Duodenal mucosa (tissue), 2 donors: ENCODE results near the gene DENND2D.

Experiments used
- H3K27ac ChIP-seq: one replicate; pipeline ENCODE4 v1.7.0; 2013; ENCODE audit warnings: low read depth, low read length
- H3K27me3 ChIP-seq, 2 donors: one replicate each; pipeline ENCODE4 v1.7.0; 2013; ENCODE audit warnings: low read length in 2 of 2, control low read depth in 1 of 2; ENCODE audit not compliant: insufficient read depth in 2 of 2, control insufficient read depth in 1 of 2
- H3K36me3 ChIP-seq, 2 donors: one replicate each; pipeline ENCODE4 v1.7.0; 2013; ENCODE audit warnings: low read length in 2 of 2, control low read depth in 1 of 2; ENCODE audit not compliant: insufficient read depth in 2 of 2, control insufficient read depth in 1 of 2
- H3K4me1 ChIP-seq, 2 donors: one replicate each; pipeline ENCODE4 v1.7.0; 2013; ENCODE audit warnings: low read length in 2 of 2, control low read depth in 1 of 2; ENCODE audit not compliant: insufficient read depth in 2 of 2, control insufficient read depth in 1 of 2
- H3K4me3 ChIP-seq, 2 donors: one replicate each; pipeline ENCODE4 v1.7.0; 2013; ENCODE audit warnings: low read length in 2 of 2, low read depth in 1 of 2
- H3K9ac ChIP-seq, 2 donors: one replicate each; pipeline ENCODE4 v1.7.0; 2013; ENCODE audit warnings: low read length in 2 of 2, low read depth in 1 of 2
- H3K9me3 ChIP-seq, 2 donors: one replicate each; pipeline ENCODE4 v1.7.0; 2013; ENCODE audit warnings: low read length in 2 of 2, control low read depth in 1 of 2; ENCODE audit not compliant: control insufficient read depth in 1 of 2

The DENND2D gene

DNA sequence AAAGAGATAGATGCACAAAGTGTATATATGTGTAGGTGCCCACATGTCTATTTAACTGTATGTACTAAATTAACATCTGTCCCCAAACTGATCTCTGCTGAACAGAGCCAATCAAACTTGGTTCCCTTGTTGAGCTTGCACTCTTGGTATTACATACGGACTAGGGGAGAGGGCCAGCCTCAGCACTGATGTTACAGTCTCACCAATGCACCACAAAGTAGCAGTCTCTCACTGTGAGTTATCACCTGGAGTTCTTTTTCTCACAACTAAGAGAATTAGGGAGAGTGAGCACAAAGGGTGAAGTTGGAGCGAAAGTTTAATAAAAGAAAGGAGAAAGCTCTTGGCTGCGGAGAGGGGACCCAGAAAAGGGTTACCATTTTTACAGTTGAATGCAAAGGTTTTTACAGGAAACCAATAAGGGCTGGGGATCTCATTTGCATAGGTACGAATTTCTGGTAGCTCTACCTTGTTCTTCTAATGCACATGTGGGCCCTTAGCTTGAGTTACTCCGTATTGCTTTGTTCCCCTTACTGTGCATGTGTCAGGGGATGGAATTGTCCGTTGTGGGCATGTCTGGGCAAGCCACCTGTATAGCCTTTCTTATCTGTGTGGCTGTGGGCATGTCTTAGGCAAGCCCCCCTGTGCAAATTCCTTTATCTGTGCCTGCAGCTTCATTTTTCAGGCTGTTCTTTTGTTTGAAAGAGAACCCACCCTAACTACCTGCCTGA lies 13.8 kb upstream of the DENND2D start:
- no peak overlapping the region for H3K4me3 ChIP-seq
- H3K4me1 ChIP-seq = peaks cover 4 to 19% of the 10 kb centered on the region in 2 donors
- H3K27me3 ChIP-seq = no peaks in the 10 kb centered on the region
- no peak overlapping the region for H3K27ac ChIP-seq
- H3K9ac ChIP-seq = no peak overlapping the region
- H3K9me3 ChIP-seq = no peaks in the 10 kb centered on the region
- no peaks in the 10 kb centered on the region for H3K36me3 ChIP-seq

DNA sequence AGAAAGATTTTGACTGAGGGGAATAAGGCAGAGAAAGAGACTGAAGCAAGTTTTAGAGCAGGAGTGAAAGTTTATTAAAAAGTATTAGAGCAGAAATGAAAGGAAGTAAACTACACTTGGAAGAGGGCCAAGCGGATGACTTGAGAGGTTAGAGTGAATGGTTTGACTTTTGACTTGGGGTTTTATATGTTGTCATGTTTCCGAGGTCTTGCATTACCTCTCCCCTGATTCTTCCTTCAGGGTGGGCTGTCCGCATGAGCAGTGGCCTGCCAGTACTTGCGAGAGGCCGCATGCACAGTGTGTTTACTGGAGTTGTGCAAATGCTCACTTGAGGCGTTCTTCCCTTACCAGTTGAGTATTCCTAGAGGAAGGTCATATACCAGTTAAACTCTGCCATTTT lies 13.0 kb upstream of the DENND2D start:
- Histone ChIP-seq H3K27ac (no peak overlapping the region), H3K4me3 (no peak overlapping the region), H3K9me3 (no peaks in the 10 kb centered on the region), H3K36me3 (no peaks in the 10 kb centered on the region), H3K27me3 (no peaks in the 10 kb centered on the region), H3K4me1 (peaks cover 4 to 19% of the 10 kb centered on the region in 2 donors), H3K9ac (no peak overlapping the region)

DNA sequence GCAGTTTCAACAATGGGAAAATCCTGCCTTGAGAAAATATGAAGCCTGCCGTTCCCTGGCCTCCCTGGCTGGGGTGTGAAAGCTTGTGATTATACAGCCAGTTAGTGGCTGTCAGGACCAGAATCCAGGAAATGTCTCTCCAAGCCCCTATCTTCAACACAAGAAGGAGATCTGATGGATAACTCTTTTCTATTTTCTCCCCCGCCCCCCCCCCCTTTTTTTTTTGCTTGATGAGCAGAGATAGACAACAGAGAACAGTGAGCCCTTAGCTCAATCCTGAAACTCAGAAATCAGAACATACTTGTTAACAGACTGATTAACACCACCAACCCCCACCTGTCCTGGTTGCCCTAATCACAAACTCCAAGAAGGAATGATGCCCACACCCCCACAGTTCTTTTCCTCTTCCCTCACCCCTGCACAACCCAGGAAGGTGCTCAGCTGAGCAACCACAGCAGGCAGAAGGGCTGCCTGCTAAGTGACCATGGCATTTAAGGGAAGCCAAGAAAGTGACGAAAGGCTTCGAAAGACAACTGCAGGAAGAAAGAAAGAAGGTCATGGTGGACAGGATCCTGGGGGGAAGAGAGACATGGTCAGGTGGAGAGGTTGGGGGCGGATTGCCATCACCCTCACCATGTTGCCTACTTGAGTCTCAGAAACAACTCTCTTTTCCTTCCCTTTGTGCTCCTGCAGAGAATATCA lies 12.3 kb upstream of the DENND2D start:
- H3K4me1 ChIP-seq = peaks cover 4 to 19% of the 10 kb centered on the region in 2 donors
- no peaks in the 10 kb centered on the region for H3K36me3 ChIP-seq
- no peak overlapping the region for H3K27ac ChIP-seq

DNA sequence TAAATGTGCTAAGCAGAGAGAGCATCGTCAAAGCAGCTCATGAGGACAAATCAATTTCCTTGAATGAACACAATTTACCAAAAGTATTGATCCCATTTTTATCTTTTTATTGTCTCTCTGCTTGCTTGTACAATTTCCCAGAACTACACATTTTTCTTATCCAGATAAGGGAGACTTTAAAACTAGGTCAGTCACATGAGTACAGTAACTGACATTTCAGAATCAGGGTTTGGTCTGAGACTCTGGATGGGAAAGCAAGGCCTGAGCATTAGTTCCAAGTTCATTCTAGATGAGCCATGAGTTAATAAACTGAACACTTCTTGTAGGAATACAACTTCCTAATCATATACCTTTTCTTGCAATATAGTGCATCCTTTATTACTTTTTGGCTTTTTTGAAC lies 11.5 kb upstream of the DENND2D start:
- no peaks in the 10 kb centered on the region for H3K36me3 ChIP-seq
- H3K9me3 ChIP-seq = no peaks in the 10 kb centered on the region
- peaks cover 4 to 19% of the 10 kb centered on the region in 2 donors for H3K4me1 ChIP-seq
- H3K4me3 ChIP-seq = no peak overlapping the region
- H3K27me3 ChIP-seq = no peaks in the 10 kb centered on the region
- H3K9ac ChIP-seq = no peak overlapping the region
- H3K27ac ChIP-seq = no peak overlapping the region

More for the DNA sequence above, 12.3 kb upstream of the DENND2D start:
- H3K4me3 ChIP-seq = no peak overlapping the region
- H3K27me3 ChIP-seq = no peaks in the 10 kb centered on the region
- H3K9ac ChIP-seq = no peak overlapping the region
- no peaks in the 10 kb centered on the region for H3K9me3 ChIP-seq

DNA sequence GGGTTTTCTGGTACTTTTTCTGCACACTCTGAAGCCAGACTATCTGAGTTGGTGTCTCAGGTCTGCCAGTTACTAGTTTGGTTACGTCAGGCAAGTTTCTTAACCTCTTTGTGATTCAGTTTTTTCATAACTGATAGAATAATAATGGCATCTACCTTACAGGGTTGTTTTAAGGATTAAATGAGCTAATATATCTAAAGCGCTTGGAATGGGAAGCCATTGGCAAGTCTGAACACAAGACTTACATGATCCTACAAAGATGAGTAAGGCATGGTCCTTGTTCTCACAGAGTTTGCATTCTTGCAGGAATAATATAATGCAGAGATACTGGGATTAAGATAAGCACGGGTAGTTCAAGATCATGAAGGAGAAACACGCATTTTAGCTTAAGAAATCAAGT lies 9.2 kb upstream of the DENND2D start:
- no peaks in the 10 kb centered on the region for H3K36me3 ChIP-seq
- no peak overlapping the region for H3K27ac ChIP-seq

DNA sequence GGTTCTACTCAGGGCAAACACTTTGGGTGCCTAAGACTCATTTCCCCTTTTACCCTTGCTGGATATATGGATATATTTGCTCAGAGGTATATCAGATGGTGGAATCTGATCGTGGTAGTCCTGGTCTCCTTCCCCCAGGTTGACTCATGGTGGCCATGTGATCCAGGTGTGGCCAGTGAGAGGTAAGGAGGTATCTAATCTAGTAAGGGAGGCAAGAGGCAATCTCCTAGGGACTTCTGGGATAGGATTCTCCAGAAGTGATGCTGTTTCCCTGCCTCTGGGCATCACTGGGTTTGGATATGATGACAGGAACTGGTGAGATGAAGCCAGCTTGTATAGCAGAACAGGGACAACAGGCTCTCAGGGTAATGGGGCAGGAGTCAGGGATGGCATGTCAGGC lies 8.5 kb upstream of the DENND2D start:
- H3K4me1 ChIP-seq = peaks cover 12 to 19% of the 10 kb centered on the region in 2 donors
- H3K9me3 ChIP-seq = no peaks in the 10 kb centered on the region
- no peak overlapping the region for H3K4me3 ChIP-seq
- H3K9ac ChIP-seq = no peak overlapping the region
- H3K36me3 ChIP-seq = no peaks in the 10 kb centered on the region
- no peaks in the 10 kb centered on the region for H3K27me3 ChIP-seq
- H3K27ac ChIP-seq = no peak overlapping the region

More for the DNA sequence above, 9.2 kb upstream of the DENND2D start:
- H3K9me3 ChIP-seq = no peaks in the 10 kb centered on the region
- no peak overlapping the region for H3K4me3 ChIP-seq
- H3K9ac ChIP-seq = no peak overlapping the region
- H3K27me3 ChIP-seq = no peaks in the 10 kb centered on the region
- H3K4me1 ChIP-seq = peaks cover 13 to 20% of the 10 kb centered on the region in 2 donors

DNA sequence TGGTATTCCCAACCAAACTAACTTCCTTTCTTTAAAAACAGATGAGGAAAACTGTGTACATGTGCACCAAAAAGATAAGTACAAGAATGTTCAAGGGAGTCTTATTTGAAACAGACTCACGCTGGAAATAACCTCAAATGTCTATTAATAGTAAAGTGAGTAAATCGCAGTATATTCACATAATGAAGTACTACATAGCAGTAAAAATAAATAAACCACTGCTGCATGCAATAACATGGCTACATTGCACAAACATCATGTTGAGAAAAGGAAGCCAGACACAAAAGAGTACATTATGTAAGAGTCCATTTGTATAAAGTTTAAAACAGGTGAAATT lies 5.2 kb upstream of the DENND2D start:
- Histone ChIP-seq H3K36me3 (no peaks in the 10 kb centered on the region), H3K4me1 (peaks cover 40% of the 10 kb centered on the region in 2 donors), H3K27me3 (no peaks in the 10 kb centered on the region), H3K9me3 (no peaks in the 10 kb centered on the region), H3K27ac (no peak overlapping the region), H3K9ac (no peak overlapping the region), H3K4me3 (no peak overlapping the region)

DNA sequence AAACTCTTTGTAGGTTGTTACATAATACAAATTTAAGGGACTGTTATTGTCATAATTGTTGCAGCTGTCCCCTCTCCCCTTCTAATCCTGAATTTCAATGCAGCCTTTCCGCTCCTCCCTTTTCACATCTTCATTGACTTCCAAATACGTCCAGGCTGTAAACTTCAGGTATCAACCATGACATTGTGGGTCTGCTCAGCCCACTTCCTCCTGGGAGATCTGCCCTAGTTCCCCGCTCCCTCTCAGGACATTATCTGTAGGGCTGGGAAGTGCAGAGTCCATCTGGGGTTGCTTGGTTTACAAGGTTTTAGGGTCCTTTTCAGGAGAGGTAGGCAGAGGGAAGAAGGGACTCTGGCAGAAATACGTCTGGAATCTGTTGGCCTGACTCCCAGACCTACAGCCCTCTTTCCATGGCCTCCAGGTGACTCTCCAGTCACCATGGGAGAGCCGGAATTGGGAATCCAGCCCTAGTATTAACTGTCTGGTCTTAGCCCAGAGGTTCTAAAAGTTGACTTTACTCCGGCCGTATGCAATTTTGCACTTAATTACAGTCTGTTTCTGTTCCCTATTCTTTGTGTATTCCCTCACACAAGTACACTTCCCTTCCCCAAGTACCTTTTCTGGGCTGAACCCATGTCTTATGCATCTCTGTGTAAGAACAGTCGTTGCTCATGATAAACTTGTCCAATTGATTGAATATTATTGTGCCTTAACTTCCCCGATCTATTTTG lies 4.7 kb upstream of the DENND2D start:
- Histone ChIP-seq H3K27me3 (no peaks in the 10 kb centered on the region), H3K4me3 (peak overlapping the region; percentile 71 to 77), H3K9me3 (no peaks in the 10 kb centered on the region), H3K36me3 (peaks cover 0 to 3% of the 10 kb centered on the region in 2 donors), H3K9ac (peak overlapping the region; percentile 57 to 71), H3K27ac (peak overlapping the region; percentile 91), H3K4me1 (peaks cover 45% of the 10 kb centered on the region in 2 donors)

DNA sequence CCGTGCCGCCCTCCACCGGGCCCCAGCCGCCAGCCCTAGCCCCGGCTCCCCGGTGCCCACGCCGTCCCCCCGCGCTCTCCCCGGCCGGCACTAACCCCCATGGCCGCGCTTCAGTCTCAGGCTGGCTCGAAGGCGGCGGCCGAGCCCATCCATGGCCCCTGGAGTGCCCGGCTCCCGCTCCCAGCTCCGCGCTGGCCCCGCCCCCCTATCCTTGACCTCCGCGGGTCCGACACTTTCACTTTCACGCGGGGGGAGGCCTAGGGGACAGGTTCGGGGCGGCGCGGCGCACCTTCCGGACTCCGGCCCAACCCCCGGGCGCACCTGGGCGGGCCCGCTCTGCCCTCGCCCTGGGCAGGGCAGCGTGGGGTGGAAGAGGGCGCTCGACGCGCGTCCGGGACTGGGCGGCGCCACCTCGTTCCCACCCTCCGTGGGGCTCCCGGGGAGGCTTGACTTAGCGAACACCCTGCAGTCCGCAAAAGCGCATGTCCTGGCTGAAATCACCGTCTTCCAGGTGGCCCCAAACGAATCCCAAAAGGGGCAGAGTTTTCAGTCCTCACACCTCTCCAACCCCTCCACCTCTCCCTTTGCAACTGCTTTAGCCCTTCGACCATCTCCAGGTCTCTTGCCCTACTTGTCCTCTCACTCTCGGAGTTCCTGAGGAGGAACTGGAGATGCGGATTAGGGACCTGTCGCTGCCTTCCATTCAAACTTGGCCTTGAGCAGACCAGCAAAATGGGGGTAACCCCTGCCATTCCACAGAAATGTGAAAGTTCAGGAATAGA lies 3.9 kb upstream of the DENND2D start:
- H3K27me3 ChIP-seq = no peaks in the 10 kb centered on the region
- H3K4me3 ChIP-seq = peak overlapping the region; percentile 71 to 77
- peak overlapping the region; percentile 91 for H3K27ac ChIP-seq
- peaks cover 51 to 52% of the 10 kb centered on the region in 2 donors for H3K4me1 ChIP-seq
- no peaks in the 10 kb centered on the region for H3K9me3 ChIP-seq
- H3K36me3 ChIP-seq = peaks cover 0 to 7% of the 10 kb centered on the region in 2 donors
- peak overlapping the region; percentile 71 to 77 for H3K9ac ChIP-seq
